GM19043 (cell line): ENCODE data around the gene BGN.

Source experiments
- ATAC-seq: cut with Tn5 transposase; IDR thresholded peaks from one replicate; pipeline ENCODE4 v1.9.1; 2021; ENCODE audit warnings: low read depth; ENCODE audit not compliant: unreplicated experiment

BGN gene

GRCh38 chrX:153502131-153502530 is 7.4 kb downstream of the BGN start:
- ATAC-seq: no peak

GRCh38 chrX:153502796-153503195 is 8.0 kb downstream of the BGN start:
- ATAC-seq: no peak

- ATAC-seq: no peak
Observed at GRCh38 chrX:153504445-153505016, 9.8 kb downstream of the BGN start.

GRCh38 chrX:153505361-153505760 is 10.6 kb downstream of the BGN start:
- ATAC-seq: no peak

GRCh38 chrX:153507484-153508178 is 12.9 kb downstream of the BGN start:
- peak; percentile 91 for ATAC-seq

GRCh38 chrX:153509592-153509991 is 14.8 kb downstream of the BGN start:
- ATAC-seq: no peak

- no peak for ATAC-seq
Observed at GRCh38 chrX:153510383-153510782, 15.6 kb downstream of the BGN start.

GRCh38 chrX:153511784-153512500 is 17.2 kb downstream of the BGN start:
- no peak for ATAC-seq

GRCh38 chrX:153512501-153512893 is 17.7 kb downstream of the BGN start:
- no peak for ATAC-seq

- no peak for ATAC-seq
Observed at GRCh38 chrX:153513265-153513664, 18.5 kb downstream of the BGN start.

- no peak for ATAC-seq
Observed at GRCh38 chrX:153514259-153514658, 19.5 kb downstream of the BGN start.

- no peak for ATAC-seq
Observed at GRCh38 chrX:153515435-153515834, 20.7 kb downstream of the BGN start.

- no peak for ATAC-seq
Observed at GRCh38 chrX:153516073-153516472, 21.3 kb downstream of the BGN start.

- no peak for ATAC-seq
Observed at GRCh38 chrX:153517423-153517822, 22.6 kb downstream of the BGN start, which contains the start of gene ATP2B3. Gene ATP2B3, plus strand, starts transcription at chrX:153517642. Its CDS starts 18,606 bp downstream, at chrX:153536248.

- no peak for ATAC-seq
Observed at GRCh38 chrX:153517946-153518834, 23.4 kb downstream of the BGN start.

- no peak for ATAC-seq
Observed at GRCh38 chrX:153519569-153520286, 24.9 kb downstream of the BGN start.

GRCh38 chrX:153520287-153520917 is 25.6 kb downstream of the BGN start:
- no peak for ATAC-seq

- no peak for ATAC-seq
Observed at GRCh38 chrX:153521034-153521433, 26.3 kb downstream of the BGN start.

GRCh38 chrX:153522259-153522658 is 27.5 kb downstream of the BGN start:
- ATAC-seq: no peak

- no peak for ATAC-seq
Observed at GRCh38 chrX:153523269-153523668, 28.5 kb downstream of the BGN start.
